SU-DHL-6 (cell line): ENCODE measurements around the gene CSF3R.

Source experiments
- H2AFZ ChIP-seq: fragments of 200-600 bp; sonication (generic); 2 replicates; pipeline ENCODE4 v1.6.1; 2014; ENCODE audit warnings: low read depth, mild to moderate bottlenecking, moderate library complexity, mixed read lengths, antibody characterized with exemption, low read length; ENCODE audit not compliant: severe bottlenecking
- H3F3A ChIP-seq: fragments of 200-600 bp; shearing (Covaris generic); 2 replicates; pipeline ENCODE4 v1.6.0; 2016; ENCODE audit warnings: antibody characterized with exemption, mild to moderate bottlenecking; ENCODE audit not compliant: insufficient read depth
- H3K27ac ChIP-seq: fragments of 200-600 bp; sonication (generic); 2 replicates; pipeline ENCODE4 v1.5.1; 2016; ENCODE audit warnings: low read depth, mild to moderate bottlenecking, low read length, moderate library complexity, mixed read lengths
- H3K27me3 ChIP-seq: fragments of 200-600 bp; sonication (generic), shearing (Covaris generic); 2 replicates; pipeline ENCODE4 v1.6.0; 2014; ENCODE audit warnings: mild to moderate bottlenecking, low read length
- H3K36me3 ChIP-seq: fragments of 200-600 bp; sonication (generic); 2 replicates; pipeline ENCODE4 v1.6.1; 2014; ENCODE audit warnings: mild to moderate bottlenecking, low read length, mixed read lengths
- H3K4me2 ChIP-seq: fragments of 300-600, 200-600 bp; shearing (Covaris generic), sonication (generic); 2 replicates; pipeline ENCODE4 v1.6.0; 2014; ENCODE audit warnings: low read length, low read depth, mild to moderate bottlenecking; ENCODE audit not compliant: poor library complexity, severe bottlenecking
- H3K4me3 ChIP-seq: fragments of 200-600 bp; sonication (generic); 2 replicates; pipeline ENCODE4 v1.5.1; 2014; ENCODE audit warnings: antibody characterized with exemption, low read length, mild to moderate bottlenecking, mixed read lengths; ENCODE audit not compliant: insufficient read depth, poor library complexity, severe bottlenecking
- H3K79me2 ChIP-seq: fragments of 200-600 bp; sonication (generic); 2 replicates; pipeline ENCODE4 v1.6.1; 2014; ENCODE audit warnings: mild to moderate bottlenecking, low read length, moderate library complexity; ENCODE audit not compliant: insufficient read depth
- H3K9ac ChIP-seq: fragments of 200-600 bp; sonication (generic); 2 replicates; pipeline ENCODE4 v1.7.0; 2014; ENCODE audit warnings: mild to moderate bottlenecking, low read length
- H3K9me2 ChIP-seq: fragments of 200-600 bp; sonication (generic); replicated peaks from 2 replicates; pipeline ENCODE4 v1.6.1; 2014; ENCODE audit warnings: low read length; ENCODE audit not compliant: insufficient read depth
- H3K9me3 ChIP-seq: fragments of 200-600 bp; sonication (generic); 2 replicates; pipeline ENCODE4 v1.6.1; 2014; ENCODE audit warnings: low read length, mixed read lengths; ENCODE audit not compliant: insufficient read depth
- H4K20me1 ChIP-seq: fragments of 200-600 bp; sonication (generic); 2 replicates; pipeline ENCODE4 v1.6.1; 2014; ENCODE audit warnings: low read depth, mild to moderate bottlenecking, antibody characterized with exemption, low read length, moderate library complexity, mixed read lengths
- CTCF ChIP-seq: fragments of 200-600 bp; sonication (generic); IDR thresholded peaks from one replicate; pipeline ENCODE4 v1.5.1; 2017; ENCODE audit warnings: antibody characterized with exemption, mild to moderate bottlenecking, low read length, moderate library complexity; ENCODE audit not compliant: insufficient read depth, poor library complexity, severe bottlenecking
- EZH2phosphoT487 ChIP-seq: fragments of 200-600 bp; sonication (generic), shearing (Covaris generic); conservative IDR thresholded peaks from 2 replicates; pipeline ENCODE4 v1.6.1; 2018; ENCODE audit warnings: mild to moderate bottlenecking, antibody characterized with exemption, low read length, moderate library complexity, mixed read lengths

Gene CSF3R

GRCh38 chr1:36442337-36442736 lies 40.4 kb downstream of the CSF3R start:
- Histone ChIP-seq H3K9me2 (no peaks in the 10 kb centered on the region), H3K4me3 (no peak overlapping the region), H3K9me3 (no peaks in the 10 kb centered on the region), H3K27ac (no peak overlapping the region), H3K36me3 (no peaks in the 10 kb centered on the region), H3K79me2 (no peaks in the 10 kb centered on the region), H3F3A (peaks cover 3% of the 10 kb centered on the region; the same call in 1 of the 2 replicates), H3K4me2 (no peak overlapping the region), H4K20me1 (no peaks in the 10 kb centered on the region), H2AFZ (no peak overlapping the region), H3K27me3 (no peaks in the 10 kb centered on the region; the same call in 1 of the 2 replicates), H3K9ac (no peak overlapping the region)
- no peak for TF ChIP-seq EZH2phosphoT487
- no peak for TF ChIP-seq CTCF

DNA sequence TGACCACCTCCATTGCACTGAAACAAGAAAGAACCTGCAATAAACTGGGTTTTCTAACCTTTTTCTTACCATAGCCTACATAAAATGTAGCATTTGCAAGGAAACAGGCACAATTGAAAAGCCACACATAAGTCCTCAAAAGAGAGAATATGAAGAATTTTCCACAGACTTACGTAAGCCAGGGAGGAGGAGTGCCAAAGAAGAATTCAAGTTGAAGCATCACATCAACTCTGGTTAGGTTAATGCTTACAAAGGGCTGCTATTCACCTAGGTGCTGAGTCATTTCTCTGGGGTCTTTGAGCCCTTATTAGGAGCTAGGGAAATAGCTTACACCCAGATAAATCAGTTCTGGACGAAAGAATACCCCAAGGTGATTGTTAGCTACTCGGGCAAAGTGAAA lies 42.1 kb downstream of the CSF3R start:
- Histone ChIP-seq H3K27ac (no peak overlapping the region), H3K36me3 (no peaks in the 10 kb centered on the region), H3K9ac (no peak overlapping the region), H4K20me1 (no peaks in the 10 kb centered on the region), H3K4me2 (no peak overlapping the region), H3K9me3 (no peaks in the 10 kb centered on the region), H3K27me3 (no peaks in the 10 kb centered on the region; the same call in 1 of the 2 replicates), H3K79me2 (no peaks in the 10 kb centered on the region), H3K9me2 (no peaks in the 10 kb centered on the region), H3K4me3 (no peak overlapping the region), H3F3A (peaks cover 3% of the 10 kb centered on the region; the same call in 1 of the 2 replicates), H2AFZ (no peak overlapping the region)
- TF ChIP-seq EZH2phosphoT487 = no peak

DNA sequence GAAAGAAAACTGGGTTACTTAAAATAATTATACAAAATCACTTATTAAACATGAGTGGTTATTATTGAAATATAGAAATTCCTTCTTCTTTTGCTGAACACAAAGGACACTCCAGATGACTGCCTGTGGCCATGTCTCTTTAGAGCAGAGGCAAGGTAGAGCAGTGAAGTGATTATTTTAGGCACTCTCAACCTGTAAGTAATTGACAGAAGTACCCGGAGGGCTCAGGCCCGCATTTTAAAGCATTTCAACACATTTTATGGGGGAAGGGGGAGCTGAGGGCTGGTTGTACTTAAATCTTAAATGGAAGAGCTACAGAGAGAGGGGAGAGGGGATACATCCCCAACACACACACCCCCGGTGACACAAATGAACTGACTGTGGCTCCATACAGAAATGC lies 42.7 kb downstream of the CSF3R start:
- no peak overlapping the region for H3K4me3 ChIP-seq
- H3K79me2 ChIP-seq = no peaks in the 10 kb centered on the region
- TF ChIP-seq CTCF = no peak
- TF ChIP-seq EZH2phosphoT487 = no peak
- H3K9me3 ChIP-seq = no peaks in the 10 kb centered on the region
- no peak overlapping the region for H3K4me2 ChIP-seq
- no peaks in the 10 kb centered on the region for H4K20me1 ChIP-seq
- no peak overlapping the region for H3K27ac ChIP-seq
- peaks cover 3% of the 10 kb centered on the region; the same call in 1 of the 2 replicates for H3F3A ChIP-seq
- no peaks in the 10 kb centered on the region; the same call in 1 of the 2 replicates for H3K27me3 ChIP-seq
- H2AFZ ChIP-seq = no peak overlapping the region
- H3K9me2 ChIP-seq = no peaks in the 10 kb centered on the region
- H3K9ac ChIP-seq = no peak overlapping the region
- H3K36me3 ChIP-seq = no peaks in the 10 kb centered on the region

- Histone ChIP-seq H3K4me3 (no peak overlapping the region), H4K20me1 (no peaks in the 10 kb centered on the region), H3K79me2 (no peaks in the 10 kb centered on the region), H3F3A (no peaks in the 10 kb centered on the region), H3K27me3 (no peaks in the 10 kb centered on the region), H3K36me3 (no peaks in the 10 kb centered on the region), H3K9me2 (no peaks in the 10 kb centered on the region), H2AFZ (no peak overlapping the region), H3K9me3 (no peaks in the 10 kb centered on the region), H3K4me2 (no peak overlapping the region), H3K27ac (no peak overlapping the region), H3K9ac (no peak overlapping the region)
- no peak for TF ChIP-seq EZH2phosphoT487
- no peak for TF ChIP-seq CTCF
Observed at GRCh38 chr1:36438715-36439114, 44.0 kb downstream of the CSF3R start.
